Left forelimb (tissue), 1 donor: Measurements from ENCODE around the gene RAD54L.
A peak's percentile ranks its signal among the peaks of the same experiment; 100 is the strongest.
"Not testable (repeated sequence)": the region's sequence is repeated elsewhere in the genome, so short reads cannot be mapped to it uniquely, and the experiment has no call there.

Source experiments
- DNase-seq: peaks from one replicate; pipeline ENCODE4 v3.0.0-alpha.2; 2018; ENCODE audit warnings: low spot score

Gene RAD54L

DNA sequence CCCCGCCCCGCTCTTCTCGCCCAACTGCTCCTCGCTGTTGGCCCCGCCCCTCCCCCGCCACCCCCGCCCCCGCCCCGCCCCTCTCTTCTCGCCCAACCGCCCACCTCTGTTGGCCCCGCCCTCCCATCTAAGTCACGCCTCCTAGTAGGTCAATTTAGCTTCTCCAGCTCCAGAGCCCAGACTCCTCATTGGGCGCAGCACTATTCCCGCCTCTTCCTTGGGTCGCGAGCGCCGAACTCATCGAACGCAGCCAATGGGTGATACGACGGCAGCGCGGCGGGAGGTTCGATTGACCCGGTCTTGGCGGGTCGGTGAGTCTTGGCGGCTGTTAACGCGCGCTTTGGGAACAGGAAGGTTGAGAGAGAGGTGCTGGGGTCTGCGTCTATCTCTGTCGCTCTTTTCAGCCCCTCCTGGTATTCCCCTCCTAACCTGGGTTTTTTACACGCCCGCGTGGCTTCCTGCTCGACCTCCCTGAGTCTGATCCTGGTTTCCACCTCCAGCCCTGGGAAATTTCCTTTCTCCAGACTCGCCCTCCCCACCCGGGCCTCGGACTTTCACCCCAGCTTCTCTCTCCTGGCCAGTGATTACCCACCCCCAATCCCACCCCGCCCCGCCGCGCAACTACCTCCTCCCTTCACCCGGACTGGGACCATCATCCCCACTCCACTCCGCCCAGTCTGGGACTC lies at the start of gene RAD54L:
RAD54L (plus strand) TSS at position 328 of the 686 bp plus-strand sequence. CDS start 643 bp downstream, outside the sequence.
- peak; percentile 97 for DNase-seq

DNA sequence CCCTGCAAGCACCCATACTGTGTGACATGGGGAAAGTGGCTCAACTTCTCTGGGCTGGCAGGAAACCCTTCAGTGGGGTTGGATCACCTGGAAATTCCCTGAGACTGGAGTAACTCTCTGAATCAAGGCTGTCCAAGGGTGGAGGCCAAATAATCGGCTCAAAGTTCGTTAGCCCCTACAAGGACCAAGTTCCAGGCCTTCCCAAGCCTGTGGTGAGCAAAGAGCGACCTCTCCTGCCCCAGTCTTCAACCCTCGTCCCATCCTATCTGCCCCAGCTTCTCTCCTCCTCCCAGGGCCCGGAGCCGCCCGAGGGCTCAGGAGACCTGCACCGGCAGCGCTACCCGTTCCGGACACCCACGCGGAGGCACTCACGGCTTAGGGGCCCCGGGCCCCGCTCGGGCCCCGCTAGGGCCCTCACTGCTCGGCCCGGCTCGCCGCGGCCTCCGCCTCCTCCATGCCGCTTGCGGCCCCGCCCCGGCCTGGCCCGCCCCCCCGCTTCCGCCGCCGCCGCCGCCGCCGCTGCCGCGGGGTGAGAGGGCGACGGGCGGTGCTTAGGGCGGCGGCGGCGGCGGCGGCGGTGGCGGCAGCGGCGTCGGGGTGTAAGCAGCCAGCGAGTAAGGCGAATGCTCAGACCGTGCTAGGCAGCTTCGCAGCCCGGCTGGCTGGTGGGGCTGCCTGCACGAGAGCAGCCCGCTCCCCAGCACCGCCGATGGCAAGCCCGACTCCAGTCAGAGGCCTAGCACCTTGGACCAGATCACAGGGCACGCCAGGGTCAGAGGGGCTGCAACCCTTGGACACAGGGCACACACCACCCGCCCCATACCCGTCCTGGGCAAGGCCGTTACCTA lies 49.4 kb upstream of the RAD54L start, which contains the start of gene POMGNT1:
POMGNT1 (minus strand) TSS at position 471 of the 848 bp plus-strand sequence. CDS start 613 bp downstream, outside the sequence.
- DNase-seq, result peak; percentile 87

DNA sequence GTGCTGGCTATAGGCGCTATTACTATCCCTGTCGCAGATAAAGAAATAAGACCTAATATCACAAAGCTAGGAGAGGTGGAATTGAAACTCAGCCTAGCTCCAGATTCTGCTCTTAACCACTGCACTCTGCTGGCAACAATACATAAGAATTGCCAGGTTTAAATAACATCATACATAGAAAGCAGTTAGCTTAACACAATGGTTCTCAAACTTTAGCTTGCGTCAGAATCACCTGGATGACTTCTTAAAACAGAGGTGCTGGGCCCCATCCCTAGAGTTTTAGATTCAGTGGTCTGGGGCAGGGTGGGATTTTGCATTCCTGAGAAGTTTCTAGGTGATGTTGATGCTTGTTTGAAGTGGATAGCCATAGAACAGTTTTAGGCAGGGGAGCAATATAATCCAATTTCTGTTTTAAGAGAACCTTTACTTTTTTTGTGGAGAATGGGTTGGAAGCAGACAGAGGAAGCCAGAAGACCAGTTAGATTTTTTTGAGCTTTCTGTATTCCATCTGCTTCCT lies 48.3 kb upstream of the RAD54L start:
- no peak for DNase-seq

DNA sequence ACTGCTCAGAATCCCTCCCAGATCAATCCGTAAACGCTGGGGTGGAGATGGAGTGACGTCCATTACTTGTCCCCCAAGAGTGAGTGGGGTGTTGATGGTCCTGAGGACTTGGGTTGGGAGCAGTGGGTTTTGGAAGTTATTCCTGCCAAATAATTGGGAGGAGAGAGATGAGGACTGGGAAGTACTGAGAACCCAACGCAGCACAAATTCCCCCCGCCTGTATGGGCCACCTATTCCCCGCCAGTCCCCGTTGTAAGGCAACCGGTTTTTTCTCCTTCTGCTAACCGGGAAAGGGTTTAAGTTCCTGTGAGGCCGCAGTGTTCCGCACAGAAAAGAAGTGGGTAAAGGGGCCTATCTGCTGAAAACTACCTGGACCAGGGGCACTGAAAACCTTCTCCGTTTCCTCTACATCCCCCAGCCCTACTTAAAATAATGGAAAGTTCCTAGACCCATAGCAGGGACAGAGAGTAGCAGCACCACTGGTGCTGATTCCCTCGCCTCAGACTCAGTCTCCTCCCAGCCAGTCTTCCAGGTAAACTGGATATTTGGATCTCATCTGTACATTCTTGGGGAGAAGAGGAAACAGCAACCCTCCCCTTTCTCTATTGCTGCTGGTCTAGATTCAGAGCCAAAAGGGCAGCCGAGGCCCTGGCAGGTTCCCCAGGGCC lies 43.7 kb upstream of the RAD54L start:
- no peak for DNase-seq

DNA sequence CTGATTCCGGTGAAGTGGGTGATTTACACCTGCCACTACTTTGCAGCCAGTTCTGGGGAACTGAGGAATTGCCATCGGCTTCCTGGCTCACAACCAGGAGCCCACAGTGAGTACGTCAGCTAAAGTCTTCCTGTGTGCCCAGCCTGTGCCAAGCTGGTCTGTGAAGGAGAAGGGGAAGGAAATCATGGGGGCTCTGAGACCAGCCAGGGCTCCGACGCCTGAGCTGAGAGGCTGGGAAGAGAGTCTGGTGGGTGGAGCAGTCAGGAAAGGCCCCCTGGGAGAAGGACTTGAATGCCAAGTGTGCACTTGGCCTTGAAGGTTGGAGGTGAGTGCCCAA lies 43.2 kb upstream of the RAD54L start:
- DNase-seq, result no peak

DNA sequence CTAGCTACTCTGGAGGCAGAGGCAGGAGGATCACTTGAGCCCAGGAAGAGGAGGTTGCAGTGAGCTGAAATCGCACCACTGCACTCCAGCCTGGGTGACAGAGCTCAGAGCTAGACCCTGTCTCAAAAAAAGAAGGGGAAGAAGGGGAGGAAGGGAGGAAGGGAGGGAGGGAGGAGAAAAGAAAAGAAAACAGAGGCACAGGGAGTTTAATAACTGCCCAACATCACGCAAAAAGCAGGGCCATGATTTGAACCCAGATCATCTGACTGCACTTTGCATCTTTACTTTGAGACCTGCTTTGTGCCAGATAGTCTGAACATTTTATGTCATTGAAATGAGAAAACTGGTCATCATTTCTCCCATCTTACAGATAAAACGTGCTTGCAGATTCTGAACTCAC lies 42.4 kb upstream of the RAD54L start:
- DNase-seq, result no peak

DNA sequence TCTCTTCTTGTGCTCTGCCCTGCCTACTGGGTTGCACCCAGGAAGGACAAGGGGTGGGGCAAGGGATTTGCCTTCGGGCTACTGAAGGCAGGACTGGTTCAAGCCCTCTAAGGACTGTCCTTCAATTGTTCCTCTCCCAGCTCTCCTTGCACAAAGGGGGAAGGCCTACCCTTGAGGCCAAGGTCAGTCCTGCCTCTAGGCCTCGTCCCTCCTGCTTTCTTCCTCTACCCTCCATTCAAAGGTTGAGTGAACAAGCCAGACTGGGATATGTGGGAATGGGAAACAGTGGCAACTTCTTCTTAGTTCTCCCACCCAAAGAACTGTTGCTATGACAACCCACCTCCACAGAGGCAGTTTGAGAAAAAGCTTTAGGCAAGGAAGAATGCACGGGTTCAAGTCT lies 41.8 kb upstream of the RAD54L start:
- no peak for DNase-seq

DNA sequence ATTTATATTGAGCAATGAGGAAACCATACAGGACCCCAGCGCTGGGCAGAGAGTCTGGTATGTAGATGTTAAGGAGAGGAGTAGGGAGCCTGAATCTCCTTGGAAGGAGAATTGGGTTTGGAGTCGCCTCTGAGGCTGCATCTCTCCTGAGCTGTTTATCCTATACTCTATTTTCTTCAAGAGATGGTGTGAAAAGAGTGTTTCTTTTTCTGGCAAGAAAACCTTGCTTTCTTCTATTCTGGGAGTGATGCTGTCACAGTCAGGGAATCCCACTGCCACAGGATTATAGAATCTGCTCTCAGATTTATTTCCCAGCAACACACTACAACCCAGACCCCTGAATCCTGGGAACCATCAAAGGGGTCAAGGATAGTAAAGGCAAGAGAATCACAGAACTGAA lies 41.2 kb upstream of the RAD54L start:
- no peak for DNase-seq

DNA sequence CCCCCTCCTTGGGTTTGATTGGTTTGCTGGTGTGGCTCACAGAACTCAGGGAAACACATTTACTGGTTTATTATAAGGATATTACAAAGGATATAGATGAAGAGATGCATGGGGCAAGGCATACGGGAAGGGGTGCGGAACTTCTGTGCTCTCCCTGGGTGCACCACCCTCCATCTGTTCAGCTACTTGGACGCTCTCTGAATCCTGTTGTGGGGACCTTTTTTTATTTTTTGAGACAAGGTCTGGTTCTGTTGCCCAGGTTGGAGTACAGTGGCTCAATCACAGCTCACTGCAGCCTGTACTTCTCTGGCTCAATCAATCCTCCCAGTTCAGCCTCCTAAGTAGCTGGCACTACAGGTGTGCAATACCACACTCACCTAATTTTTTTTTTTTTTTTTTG lies 37.0 kb upstream of the RAD54L start:
- no peak for DNase-seq

DNA sequence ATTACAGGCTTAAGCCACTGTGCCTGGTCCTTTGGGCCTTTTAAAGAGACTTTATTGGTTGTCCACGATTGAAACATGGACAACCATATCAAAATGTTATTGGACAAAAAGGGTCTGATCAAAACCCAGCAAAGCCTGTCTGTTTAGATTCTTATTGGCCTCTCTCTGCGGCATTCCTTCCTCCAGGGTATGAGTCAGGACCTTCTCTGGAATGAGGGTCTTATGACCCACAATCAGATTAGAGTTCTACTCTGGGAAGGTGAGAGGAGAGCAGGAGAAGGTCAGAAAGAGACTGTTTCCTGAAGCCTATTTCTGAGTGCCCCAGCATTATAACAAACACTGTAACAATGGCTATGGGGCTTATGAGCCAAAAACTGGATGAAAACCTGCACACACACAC lies 36.5 kb upstream of the RAD54L start:
- DNase-seq, result no peak

DNA sequence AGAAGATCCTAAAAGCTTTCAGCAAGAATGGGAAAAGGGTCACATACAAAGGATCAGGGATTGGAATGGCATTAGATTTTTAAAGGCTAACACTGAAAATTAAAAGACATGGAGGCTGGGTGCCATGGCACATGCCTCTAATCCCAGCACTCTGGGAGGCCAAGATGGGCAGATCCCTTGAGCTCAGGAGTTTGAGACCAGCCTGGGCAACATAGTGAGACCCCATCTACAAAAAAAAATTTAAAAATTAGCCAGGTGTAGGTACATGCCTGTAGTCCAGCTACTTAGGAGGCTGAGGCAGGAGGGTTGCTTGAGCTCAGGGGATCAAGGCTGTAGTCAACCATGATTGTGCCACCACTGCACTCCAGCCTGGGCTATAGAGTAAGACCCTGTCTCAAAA lies 32.1 kb upstream of the RAD54L start:
- DNase-seq, result no peak

DNA sequence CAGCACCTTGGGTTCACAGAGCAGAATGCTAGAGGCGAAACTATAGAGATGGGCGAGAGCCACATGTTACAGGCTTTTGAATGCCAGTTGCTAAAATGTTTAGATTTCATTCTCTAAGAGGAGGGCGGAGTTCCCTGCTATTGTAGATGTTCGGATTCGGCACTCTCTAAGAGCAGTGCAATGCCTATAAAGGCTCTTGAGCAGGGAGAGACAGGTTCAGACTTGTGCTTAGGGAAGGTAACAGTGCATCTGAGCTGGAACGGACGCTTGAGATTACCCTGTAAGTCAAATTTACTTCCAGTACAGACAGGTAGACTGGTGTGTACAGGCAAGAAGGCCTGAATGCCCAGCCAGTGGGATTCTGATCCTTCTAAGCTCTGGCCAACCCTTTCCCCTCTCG lies 29.1 kb upstream of the RAD54L start:
- DNase-seq, result no peak

GRCh38 chr1:46219551-46220520 lies 27.7 kb upstream of the RAD54L start:
- no peak for DNase-seq

DNA sequence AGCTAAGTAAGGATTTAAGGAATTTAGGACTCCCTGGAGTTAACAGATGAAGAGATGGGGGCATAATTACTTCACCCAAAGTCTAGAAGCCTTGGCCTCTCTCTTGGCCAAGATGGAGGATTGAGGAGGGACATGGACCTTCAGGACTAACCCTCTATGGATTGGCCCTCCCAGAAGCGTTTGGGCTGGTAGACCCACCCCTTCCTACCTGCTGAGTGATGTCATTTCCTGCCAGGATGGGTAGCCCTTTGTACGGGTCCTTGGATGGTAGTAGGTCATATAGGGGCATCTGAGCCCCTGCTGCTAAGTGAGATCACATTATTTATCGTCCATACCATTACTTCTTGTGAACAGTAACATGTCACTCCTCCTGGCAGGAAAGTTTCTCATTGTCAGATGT lies 26.8 kb upstream of the RAD54L start:
- DNase-seq, result no peak

DNA sequence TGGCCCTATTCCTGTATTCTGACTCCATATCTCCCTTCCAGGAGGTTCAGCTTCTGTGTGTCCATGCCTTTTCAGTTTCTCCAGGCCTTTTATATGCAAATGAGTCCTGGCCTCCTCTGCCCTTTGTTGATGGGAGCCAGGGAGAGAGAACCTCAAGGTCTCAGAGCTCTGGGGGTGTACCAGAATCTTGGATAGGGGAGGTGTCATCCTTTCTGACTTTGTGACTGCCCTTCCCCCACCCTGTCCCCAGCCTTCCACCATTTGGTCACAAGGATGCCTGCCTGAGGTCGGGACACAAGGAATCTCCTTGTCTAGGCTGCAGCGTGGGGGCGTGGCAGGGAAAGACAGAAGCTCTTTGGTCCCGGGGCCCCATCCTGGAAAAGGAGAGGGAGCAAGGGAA lies 25.8 kb upstream of the RAD54L start:
- no peak for DNase-seq

DNA sequence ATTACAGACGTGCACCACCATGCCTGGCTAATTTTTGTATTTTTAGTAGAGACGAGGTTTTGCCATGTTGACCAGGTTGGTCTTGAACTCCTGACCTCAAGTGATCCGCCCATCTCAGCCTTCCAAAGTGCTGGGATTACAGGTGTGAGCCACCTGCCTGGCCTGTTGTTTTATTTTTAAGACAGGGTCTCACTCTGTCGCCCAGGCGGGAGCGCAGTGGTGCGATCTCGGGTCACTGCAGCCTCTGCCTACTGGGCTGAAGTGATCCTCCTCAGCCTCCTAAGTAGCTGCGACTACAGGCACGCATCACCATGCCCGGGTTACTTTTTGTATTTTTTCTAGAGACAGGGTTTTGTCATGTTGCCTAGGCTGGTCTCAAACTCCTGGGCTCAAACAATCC lies 24.5 kb upstream of the RAD54L start:
- not testable (repeated sequence) for DNase-seq

DNA sequence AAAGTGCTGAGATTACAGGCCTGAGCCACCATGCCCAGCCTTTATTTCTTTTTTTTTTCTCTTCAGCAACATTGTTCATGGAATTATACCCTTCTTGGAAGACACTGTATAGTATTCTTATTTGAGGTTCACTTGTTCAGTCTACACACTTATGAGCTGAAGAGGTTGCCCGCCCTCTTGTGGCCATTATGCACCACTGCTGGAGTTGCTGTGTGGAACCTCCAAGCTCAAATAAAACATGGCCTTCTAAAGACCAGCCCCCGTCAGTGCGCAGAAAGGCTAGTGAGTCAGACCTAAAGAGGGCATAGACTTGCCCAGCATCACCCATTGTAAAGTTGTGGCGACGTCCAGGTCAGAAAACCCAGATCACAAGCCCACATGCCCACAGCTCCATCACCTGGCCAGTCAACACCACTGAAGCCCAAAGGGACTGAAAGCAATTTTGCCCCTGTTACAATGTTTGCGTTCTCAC lies 24.1 kb upstream of the RAD54L start:
- no peak for DNase-seq

GRCh38 chr1:46224966-46225365 lies 22.6 kb upstream of the RAD54L start:
- no peak for DNase-seq

- not testable (repeated sequence) for DNase-seq
These were observed 16.3 kb upstream of the RAD54L start for GRCh38 chr1:46231231-46231630.

DNA sequence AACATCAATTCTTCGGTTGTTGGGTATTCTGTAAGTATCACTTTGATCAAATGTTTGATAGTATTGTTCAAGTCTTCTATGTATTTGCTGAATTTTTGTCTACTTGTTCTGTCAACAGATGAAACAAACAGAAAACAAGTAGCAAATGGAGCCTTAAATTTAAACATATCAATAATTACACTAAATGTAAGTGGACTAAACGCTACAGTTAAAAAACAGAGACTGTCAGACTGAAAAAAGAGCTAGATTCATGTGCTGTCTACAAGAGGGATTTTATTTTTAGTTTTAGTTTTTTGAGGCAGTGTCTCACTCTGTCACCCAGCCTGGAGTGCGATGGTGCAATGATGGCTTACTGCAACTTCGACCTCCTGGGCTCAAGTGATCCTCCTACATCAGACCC lies 10.7 kb upstream of the RAD54L start:
- DNase-seq, result no peak

GRCh38 chr1:46238865-46239264 lies 8.7 kb upstream of the RAD54L start:
- DNase-seq, result not testable (repeated sequence)
